A673 (cell line): ENCODE data around the gene MBNL2.

Experiments
- CTCF ChIP-seq: fragments of 300-800, 200-600 bp; sonication (generic); conservative IDR thresholded peaks from 2 replicates; pipeline ENCODE4 v1.5.1; 2017; ENCODE audit warnings: low read depth, mild to moderate bottlenecking, antibody characterized with exemption, low read length, moderate library complexity, mixed read lengths
- EZH2 ChIP-seq: fragments of 200-600 bp; sonication (generic); IDR thresholded peaks from 2 replicates; pipeline ENCODE4 v1.6.1; 2017; ENCODE audit warnings: borderline replicate concordance, low read depth, mild to moderate bottlenecking, mixed read lengths, antibody characterized with exemption, low read length; ENCODE audit not compliant: poor library complexity, severe bottlenecking

GRCh38 chr13:97301382-97302095 is 79.4 kb downstream of the MBNL2 start:
- TF ChIP-seq CTCF (no peak), EZH2 (no peak)
